IMR-90 (cell line): ENCODE results near the gene OR1M1. TPM values are rescaled to one million over a fixed set of nuclear protein-coding genes. Genes with fewer than 3 reads are reported as not detected.

Experiments
- ATAC-seq: fragments of 200-7000 bp; cut with Tn5 transposase; 2 replicates; pipeline ENCODE4 v1.9.1; 2020; ENCODE audit warnings: low read depth, mild to moderate bottlenecking, moderate library complexity
- BruUV-seq: library from RNA; stranded (reverse); fragments of 400-500 nt; replicated peaks from 2 replicates; lab custom pipeline; 2021; lab: Mats Ljungman, UMichigan
- CTCF ChIA-PET: fragments of 300-600 bp; formaldehyde crosslinking; extraction: SDS; loops from one replicate; lab custom pipeline; 2021; ENCODE audit warnings: antibody characterized with exemption; lab: Yijun Ruan, JAX
- POLR2A ChIA-PET: fragments of 300-600 bp; sonication (Branson Sonifier 250); formaldehyde crosslinking; loops from one replicate; lab custom pipeline; 2022; ENCODE audit warnings: antibody characterized with exemption; ENCODE audit not compliant: unreplicated experiment; lab: Charles Lee
- DNase-seq: peaks from one replicate; pipeline ENCODE4 v3.0.0; 2013
- H2AFZ ChIP-seq: replicated peaks from 2 replicates; pipeline ENCODE3; 2013; ENCODE audit warnings: low read length, mild to moderate bottlenecking; ENCODE audit not compliant: poor library complexity
- H2AK5ac ChIP-seq: 2 replicates; pipeline ENCODE4 v1.6.1; 2013; ENCODE audit warnings: low read depth, low read length, inconsistent platforms
- H2AK9ac ChIP-seq: replicated peaks from 2 replicates; pipeline ENCODE3; 2013; ENCODE audit warnings: mild to moderate bottlenecking, low read depth, low read length, moderate library complexity; ENCODE audit not compliant: poor library complexity
- H2BK120ac ChIP-seq: 2 replicates; pipeline ENCODE4 v1.6.1; 2013; ENCODE audit warnings: low read depth, low read length, inconsistent platforms
- H2BK15ac ChIP-seq: 3 replicates; pipeline ENCODE4 v1.6.1; 2013; ENCODE audit warnings: low read depth, low read length, inconsistent platforms
- H2BK20ac ChIP-seq: 2 replicates; pipeline ENCODE4 v1.6.1; 2013; ENCODE audit warnings: low read depth, mild to moderate bottlenecking, inconsistent platforms, low read length, moderate library complexity
- H2BK5ac ChIP-seq: 2 replicates; pipeline ENCODE4 v1.6.1; 2013; ENCODE audit warnings: mild to moderate bottlenecking, low read depth, low read length, inconsistent platforms; ENCODE audit not compliant: poor library complexity, severe bottlenecking
- H3K14ac ChIP-seq: replicated peaks from 2 replicates; pipeline ENCODE4 v1.6.1; 2013; ENCODE audit warnings: low read depth, low read length, inconsistent platforms
- H3K18ac ChIP-seq: 2 replicates; pipeline ENCODE4 v1.6.1; 2013; ENCODE audit warnings: low read depth, low read length, control low read depth
- H3K23ac ChIP-seq: 2 replicates; pipeline ENCODE4 v1.6.1; 2013; ENCODE audit warnings: low read depth, low read length, inconsistent platforms
- H3K27ac ChIP-seq: 2 replicates; pipeline ENCODE4 v1.5.1; 2013; ENCODE audit warnings: mild to moderate bottlenecking, control low read depth, low read length; ENCODE audit not compliant: insufficient read depth
- H3K27me3 ChIP-seq: 2 replicates; pipeline ENCODE4 v1.6.1; 2013; ENCODE audit warnings: low read length; ENCODE audit not compliant: control insufficient read depth, insufficient read depth
- H3K36me3 ChIP-seq: 2 replicates; pipeline ENCODE4 v1.6.1; 2013; ENCODE audit warnings: low read length, mixed read lengths; ENCODE audit not compliant: control insufficient read depth, insufficient read depth
- H3K4ac ChIP-seq: 2 replicates; pipeline ENCODE4 v1.6.1; 2013; ENCODE audit warnings: low read depth, low read length, inconsistent platforms
- H3K4me1 ChIP-seq: 2 replicates; pipeline ENCODE4 v1.6.1; 2013; ENCODE audit warnings: low read length, mixed read lengths; ENCODE audit not compliant: control insufficient read depth, insufficient read depth
- H3K4me2 ChIP-seq: 2 replicates; pipeline ENCODE4 v1.6.1; 2013; ENCODE audit warnings: low read depth, mild to moderate bottlenecking, control low read depth, low read length, moderate library complexity
- H3K4me3 ChIP-seq: 2 replicates; pipeline ENCODE4 v1.5.1; 2013; ENCODE audit warnings: low read depth, mild to moderate bottlenecking, control low read depth, low read length, moderate library complexity; ENCODE audit not compliant: insufficient read depth
- H3K56ac ChIP-seq: 2 replicates; pipeline ENCODE4 v1.6.1; 2013; ENCODE audit warnings: low read length, inconsistent platforms; ENCODE audit not compliant: insufficient read depth; ENCODE audit errors: extremely low read depth
- H3K79me1 ChIP-seq, 2 experiments: 2 replicates each; pipeline ENCODE4 v1.6.1; 2013; ENCODE audit warnings: low read length in 2 of 2, inconsistent platforms in 1 of 2, low read depth in 1 of 2
- H3K9ac ChIP-seq: 2 replicates; pipeline ENCODE4 v1.6.1; 2013; ENCODE audit warnings: low read depth, low read length, control low read depth
- H3K9me1 ChIP-seq: 2 replicates; pipeline ENCODE4 v1.6.1; 2013; ENCODE audit warnings: low read length, inconsistent platforms; ENCODE audit not compliant: insufficient read depth
- H3K9me3 ChIP-seq: 2 replicates; pipeline ENCODE4 v1.6.1; 2013; ENCODE audit warnings: low read length; ENCODE audit not compliant: control insufficient read depth, insufficient read depth
- H4K20me1 ChIP-seq: 2 replicates; pipeline ENCODE4 v1.6.1; 2013; ENCODE audit warnings: low read length, inconsistent platforms; ENCODE audit not compliant: insufficient read depth
- H4K5ac ChIP-seq: 2 replicates; pipeline ENCODE4 v1.6.1; 2013; ENCODE audit warnings: mild to moderate bottlenecking, low read depth, low read length, control low read depth
- H4K8ac ChIP-seq, 2 experiments: 2 replicates each; pipeline ENCODE4 v1.6.1; 2013; ENCODE audit warnings: low read depth in 2 of 2, low read length in 2 of 2, control low read depth in 1 of 2, inconsistent platforms in 1 of 2
- H4K91ac ChIP-seq: 2 replicates; pipeline ENCODE4 v1.6.1; 2013; ENCODE audit warnings: low read depth, low read length, inconsistent platforms; ENCODE audit not compliant: insufficient read depth
- BHLHE40 ChIP-seq: fragments of 150-350 bp; IDR thresholded peaks from 2 replicates; pipeline ENCODE4 v1.6.1; 2016; ENCODE audit warnings: mild to moderate bottlenecking, low read depth, low read length
- FOS ChIP-seq: fragments of 150-350 bp; IDR thresholded peaks from 2 replicates; pipeline ENCODE4 v1.6.1; 2016; ENCODE audit warnings: low read depth, low read length
- MAZ ChIP-seq: IDR thresholded peaks from 2 replicates; pipeline ENCODE4 v1.6.1; 2012; ENCODE audit warnings: low read depth, mild to moderate bottlenecking, low read length, improper control_type of control experiment, moderate library complexity, borderline replicate concordance
- SMC3 ChIP-seq: fragments of 150-350 bp; IDR thresholded peaks from 2 replicates; pipeline ENCODE4 v1.6.1; 2016; ENCODE audit warnings: low read depth, mild to moderate bottlenecking, antibody characterized with exemption, low read length, moderate library complexity
- WGBS, 2 experiments: methylation state at CpG; one replicate each; pipeline versions ENCODE4 v1.1.5 to v1.1.7; 2013; ENCODE audit warnings: missing lambda C conversion rate in 2 of 2; ENCODE audit not compliant: insufficient read length in 1 of 2; ENCODE audit errors: extremely low coverage in 2 of 2; 5-methylcytosine and 5-hydroxymethylcytosine counted together
- dilution Hi-C: fragments of 300-500 bp; cut with HindIII; formaldehyde crosslinking; loops from one replicate; pipeline ENCODE4 v1.14.3; 2018; ENCODE audit warnings: low sequenced_read_pairs; ENCODE audit not compliant: unreplicated experiment
- in situ Hi-C: fragments of 300-500 bp; cut with MboI; formaldehyde crosslinking; loops from 3 replicates; pipeline ENCODE4 v1.14.3; 2019; ENCODE audit warnings: low sequenced_read_pairs, inconsistent platforms, mixed read lengths
- intact Hi-C: fragments of 100-400 bp; cut with micrococcal nuclease; formaldehyde crosslinking; loops from 2 replicates; pipeline ENCODE4 v1.10.0; 2022
- polyA plus RNA-seq, 3 experiments: library from polyadenylated mRNA; depleted of rRNA; stranded (reverse); fragments of >200 nt; gene quantifications; 2 replicates each; pipeline ENCODE4 v1.2.3, GENCODE V29; 2012; ENCODE audit warnings: low replicate concordance in 1 of 3
- total RNA-seq: library from RNA; depleted of rRNA; stranded (reverse); fragments of >200 nt; gene quantifications from 2 replicates; pipeline ENCODE4 v1.2.3, GENCODE V29; 2012
- TF ChIP-seq, protein P1 (sequence below): fragments of 150-350 bp; IDR thresholded peaks from 2 replicates; pipeline ENCODE4 v1.6.1; 2017; ENCODE audit warnings: mild to moderate bottlenecking, antibody characterized with exemption, low read length, low read depth

Gene OR1M1
- total and polyA plus RNA-seq, 2 of the 4 experiments (the other 2 are of a cell fraction): not detected

- Histone ChIP-seq H3K4me3 (no peak overlapping the region), H3K79me1 (no peaks in the 10 kb centered on the region), H3K9me1 (no peaks in the 10 kb centered on the region), H4K5ac (no peak overlapping the region), H2AK9ac (no peak overlapping the region), H3K4me2 (no peak overlapping the region), H2BK5ac (no peak overlapping the region), H3K23ac (no peak overlapping the region), H2BK20ac (no peak overlapping the region), H2BK120ac (no peak overlapping the region), H4K91ac (no peak overlapping the region), H2AK5ac (no peak overlapping the region), H3K4ac (no peak overlapping the region), H3K27me3 (no peaks in the 10 kb centered on the region), H3K27ac (no peak overlapping the region), H3K9me3 (peaks cover 9% of the 10 kb centered on the region; the same call in 1 of the 2 replicates), H2AFZ (no peak overlapping the region), H3K4me1 (no peaks in the 10 kb centered on the region), H4K20me1 (no peaks in the 10 kb centered on the region), H3K18ac (no peak overlapping the region), H4K8ac (no peak overlapping the region), H3K9ac (no peak overlapping the region), H3K56ac (no peak overlapping the region), H3K36me3 (no peaks in the 10 kb centered on the region), H2BK15ac (no peak overlapping the region), H3K14ac (no peak overlapping the region)
- WGBS, 2 experiments: 0% methylated on average over 1 of the region's 16 CpGs; no CpG with 5 or more reads in 1 of the 2 experiments
- TF ChIP-seq FOS (peak; percentile 41; the same call in 1 of the 2 replicates), MAZ (peak; percentile 68; the same call in 1 of the 2 replicates), SMC3 (no peak), BHLHE40 (peak; percentile 15; the same call in 1 of the 2 replicates)
- TF ChIP-seq, protein P1, sequence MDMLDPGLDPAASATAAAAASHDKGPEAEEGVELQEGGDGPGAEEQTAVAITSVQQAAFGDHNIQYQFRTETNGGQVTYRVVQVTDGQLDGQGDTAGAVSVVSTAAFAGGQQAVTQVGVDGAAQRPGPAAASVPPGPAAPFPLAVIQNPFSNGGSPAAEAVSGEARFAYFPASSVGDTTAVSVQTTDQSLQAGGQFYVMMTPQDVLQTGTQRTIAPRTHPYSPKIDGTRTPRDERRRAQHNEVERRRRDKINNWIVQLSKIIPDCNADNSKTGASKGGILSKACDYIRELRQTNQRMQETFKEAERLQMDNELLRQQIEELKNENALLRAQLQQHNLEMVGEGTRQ: no peak
- ATAC-seq: peak; percentile 78
- dilution Hi-C loops (no loop called here), in situ Hi-C loops (loop anchor here (25.0 kb wide), 1 partner anchor 413 kb away; no protein-coding TSS in a partner anchor), intact Hi-C loops (loop anchor here (1.0 kb wide), 1 partner anchor 243 kb away; the partner anchor contains the start of genes MBD3L1 and ZNF558)
- ChIA-PET CTCF (no interaction called here), POLR2A (no interaction called here)
- no TSS peak for BruUV-seq
- DNase-seq: peak; percentile 83
Observed at GRCh38 chr19:9075064-9075949, 11.6 kb upstream of the OR1M1 start.
